Vagina (tissue), 2 donors: Measurements from ENCODE around the gene ARL5C.

ENCODE experiments used
- CTCF ChIP-seq, 3 experiments: fragments of 450-650 bp in 2 of 3; fragments of 200-600 bp in 1 of 3; sonication (generic) in 1 of 3; IDR thresholded peaks; one replicate each; pipeline ENCODE4 v1.5.1; 2017 to 2019; ENCODE audit warnings: antibody characterized with exemption in 3 of 3, mild to moderate bottlenecking in 2 of 3, moderate library complexity in 2 of 3
- POLR2A ChIP-seq, 2 donors: fragments of 450-650 bp; IDR thresholded peaks; one replicate each; pipeline ENCODE4 v1.6.1; 2017; ENCODE audit warnings: antibody characterized with exemption in 2 of 2, mild to moderate bottlenecking in 2 of 2, moderate library complexity in 2 of 2

GRCh38 chr17:39187152-39187830 is 21.3 kb upstream of the ARL5C start:
- TF ChIP-seq POLR2A (IDR thresholded peaks at IDR 0.05) = no peak
- TF ChIP-seq CTCF (IDR thresholded peaks at IDR 0.05) = no peak
